ENCODE measurements around the gene THOC1. TPM values are rescaled to one million over a fixed set of nuclear protein-coding genes. Genes with fewer than 3 reads are reported as not detected.

Gene THOC1
- total and polyA plus RNA-seq, 10 donors = 32.7 to 91.9 (median 52.4) TPM

DNA sequence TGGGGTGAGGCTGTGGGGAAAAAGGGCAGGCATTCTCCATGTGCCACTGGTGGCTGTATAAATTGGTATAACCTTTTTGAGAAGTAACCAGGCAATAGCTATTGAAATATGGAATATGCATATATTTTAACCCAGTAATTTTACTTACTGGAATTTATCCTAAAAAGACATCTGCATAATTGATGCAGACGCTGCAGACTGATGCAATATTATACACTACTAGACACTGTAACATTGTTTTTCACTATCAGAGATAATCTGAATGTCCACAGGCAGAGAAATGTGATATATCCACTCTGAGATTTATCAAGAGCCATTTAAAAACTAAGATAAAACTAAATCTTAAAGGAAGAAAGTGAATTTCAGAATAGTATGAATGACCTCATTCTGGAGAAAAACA lies 14.7 kb downstream of the THOC1 start:
- TF ChIP-seq, protein P1, sequence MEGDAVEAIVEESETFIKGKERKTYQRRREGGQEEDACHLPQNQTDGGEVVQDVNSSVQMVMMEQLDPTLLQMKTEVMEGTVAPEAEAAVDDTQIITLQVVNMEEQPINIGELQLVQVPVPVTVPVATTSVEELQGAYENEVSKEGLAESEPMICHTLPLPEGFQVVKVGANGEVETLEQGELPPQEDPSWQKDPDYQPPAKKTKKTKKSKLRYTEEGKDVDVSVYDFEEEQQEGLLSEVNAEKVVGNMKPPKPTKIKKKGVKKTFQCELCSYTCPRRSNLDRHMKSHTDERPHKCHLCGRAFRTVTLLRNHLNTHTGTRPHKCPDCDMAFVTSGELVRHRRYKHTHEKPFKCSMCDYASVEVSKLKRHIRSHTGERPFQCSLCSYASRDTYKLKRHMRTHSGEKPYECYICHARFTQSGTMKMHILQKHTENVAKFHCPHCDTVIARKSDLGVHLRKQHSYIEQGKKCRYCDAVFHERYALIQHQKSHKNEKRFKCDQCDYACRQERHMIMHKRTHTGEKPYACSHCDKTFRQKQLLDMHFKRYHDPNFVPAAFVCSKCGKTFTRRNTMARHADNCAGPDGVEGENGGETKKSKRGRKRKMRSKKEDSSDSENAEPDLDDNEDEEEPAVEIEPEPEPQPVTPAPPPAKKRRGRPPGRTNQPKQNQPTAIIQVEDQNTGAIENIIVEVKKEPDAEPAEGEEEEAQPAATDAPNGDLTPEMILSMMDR (IDR thresholded peaks at IDR 0.05 in 8 of 11, conservative IDR thresholded peaks at IDR 0.05 in 3 of 11) = no peak
- TF ChIP-seq POLR2A (IDR thresholded peaks at IDR 0.05) (no peak), POLR2AphosphoS5 (IDR thresholded peaks at IDR 0.05) (no peak)
- no peak for DNase-seq
- 88 to 100% (median 97%) methylated on average over 1 of the region's 1 CpG for WGBS, 5 donors
- no peak overlapping the region for H3K4me3 ChIP-seq
- H3K4me1 ChIP-seq = no peaks in the 10 kb centered on the region
- H3K27me3 ChIP-seq (replicated peaks in 1 of 7) = no peaks in the 10 kb centered on the region
- peaks cover 8 to 100% (median 85%) of the 10 kb centered on the region in 6 donors for H3K36me3 ChIP-seq
- H3K27ac ChIP-seq = no peak overlapping the region
- intact Hi-C loops (cut with DNase I; ENCODE audit: low total_unique reads) = no loop called here
- H3K9me3 ChIP-seq = no peaks in the 10 kb centered on the region

DNA sequence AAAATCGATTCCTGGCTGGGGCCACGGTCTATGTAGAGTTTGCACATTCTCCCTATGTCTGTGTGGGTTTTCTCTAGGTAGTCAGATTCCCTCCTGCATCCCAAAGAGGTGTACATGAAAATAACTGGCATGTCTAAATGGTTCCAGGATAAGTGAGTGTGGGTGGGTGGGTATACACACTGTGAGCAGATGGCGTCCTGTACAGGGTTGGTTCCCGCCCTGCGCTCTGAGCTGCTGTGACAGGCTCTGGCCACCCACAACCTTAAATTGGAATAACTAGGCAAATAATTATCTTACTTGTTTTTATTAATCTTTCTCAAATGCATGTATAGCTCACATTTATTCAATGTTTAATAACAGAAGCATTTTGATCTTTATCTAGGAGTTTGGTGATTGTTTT lies 16.3 kb downstream of the THOC1 start:
- peaks cover 6 to 100% (median 88%) of the 10 kb centered on the region in 6 donors for H3K36me3 ChIP-seq
- no peaks in the 10 kb centered on the region for H3K27me3 ChIP-seq (replicated peaks in 1 of 7)
- intact Hi-C loops (cut with DNase I; ENCODE audit: low total_unique reads) = no loop called here
- no peak overlapping the region for H3K4me3 ChIP-seq
- no peaks in the 10 kb centered on the region for H3K4me1 ChIP-seq
- no peak for DNase-seq
- WGBS, 5 donors = 90 to 100% (median 98%) methylated on average over 5 of the region's 5 CpGs
- TF ChIP-seq POLR2A (IDR thresholded peaks at IDR 0.05) = no peak
- TF ChIP-seq, protein P1 (IDR thresholded peaks at IDR 0.05 in 8 of 11, conservative IDR thresholded peaks at IDR 0.05 in 3 of 11) = no peak
- TF ChIP-seq POLR2AphosphoS5 (IDR thresholded peaks at IDR 0.05) = no peak
- no peaks in the 10 kb centered on the region for H3K9me3 ChIP-seq
- no peak overlapping the region for H3K27ac ChIP-seq

DNA sequence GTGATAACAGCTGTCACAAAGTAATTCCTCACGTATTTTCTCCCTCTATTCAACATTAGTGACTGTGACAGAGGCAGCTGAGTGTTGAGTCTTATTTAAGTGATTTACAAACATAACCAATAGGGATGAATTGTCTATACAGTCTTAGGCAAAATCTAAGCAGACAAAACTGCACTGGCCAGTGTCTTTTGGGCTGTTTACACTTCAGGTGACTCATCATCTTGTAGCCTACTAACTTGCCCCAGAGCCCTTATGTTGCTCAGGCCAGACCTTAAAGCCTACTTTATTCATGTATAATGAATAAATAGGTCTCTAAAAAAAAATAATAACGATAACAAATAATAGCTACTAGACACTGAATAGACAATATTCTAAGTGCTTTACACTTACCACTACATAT lies 17.2 kb downstream of the THOC1 start:
- Histone ChIP-seq H3K27ac (no peak overlapping the region), H3K36me3 (peaks cover 6 to 100% (median 88%) of the 10 kb centered on the region in 6 donors), H3K9me3 (no peaks in the 10 kb centered on the region), H3K27me3 (replicated peaks in 1 of 7) (no peaks in the 10 kb centered on the region), H3K4me3 (no peak overlapping the region), H3K4me1 (no peaks in the 10 kb centered on the region)
- TF ChIP-seq POLR2AphosphoS5 (IDR thresholded peaks at IDR 0.05) (no peak), POLR2A (IDR thresholded peaks at IDR 0.05) (no peak)
- TF ChIP-seq, protein P1 (IDR thresholded peaks at IDR 0.05 in 8 of 11, conservative IDR thresholded peaks at IDR 0.05 in 3 of 11) = no peak
- intact Hi-C loops (cut with DNase I; ENCODE audit: low total_unique reads) = no loop called here
- no peak for DNase-seq
- WGBS, 5 donors = 90 to 97% (median 95%) methylated on average over 2 of the region's 2 CpGs

DNA sequence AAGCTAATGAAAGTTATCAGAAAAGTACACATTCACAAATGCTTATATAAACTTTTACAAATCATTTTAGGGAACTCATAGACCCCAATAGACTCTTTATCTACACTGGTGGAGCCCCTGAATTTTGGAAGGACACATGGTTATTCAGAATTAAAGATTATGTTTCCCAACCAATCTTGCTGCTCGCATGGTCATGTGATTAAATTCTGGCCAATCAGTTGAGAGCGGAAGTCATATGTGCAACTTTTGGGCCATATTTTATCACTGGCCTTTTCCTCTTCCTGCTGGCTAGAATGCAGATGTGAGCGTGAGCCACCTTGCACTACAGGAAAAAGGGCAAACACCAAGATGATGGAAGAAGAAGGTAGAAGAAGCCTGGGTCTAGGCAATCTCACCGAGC lies 19.8 kb downstream of the THOC1 start:
- H3K9me3 ChIP-seq = no peaks in the 10 kb centered on the region
- H3K27ac ChIP-seq = no peak overlapping the region
- intact Hi-C loops (cut with DNase I; ENCODE audit: low total_unique reads) = no loop called here
- H3K27me3 ChIP-seq (replicated peaks in 1 of 7) = no peaks in the 10 kb centered on the region
- no peak overlapping the region for H3K4me3 ChIP-seq
- TF ChIP-seq, protein P1 (IDR thresholded peaks at IDR 0.05 in 8 of 11, conservative IDR thresholded peaks at IDR 0.05 in 3 of 11) = no peak
- TF ChIP-seq POLR2A (IDR thresholded peaks at IDR 0.05) = no peak
- no peak for TF ChIP-seq POLR2AphosphoS5 (IDR thresholded peaks at IDR 0.05)
- peaks cover 2 to 100% (median 82%) of the 10 kb centered on the region in 6 donors for H3K36me3 ChIP-seq
- no peak for DNase-seq
- no peaks in the 10 kb centered on the region for H3K4me1 ChIP-seq
- 89 to 99% (median 91%) methylated on average over 4 of the region's 4 CpGs for WGBS, 5 donors

Data from spleen (tissue), 11 donors.